Measurements from ENCODE around the gene SBK3.

The SBK3 gene

GRCh38 chr19:55581823-55582223 lies 36.5 kb upstream of the SBK3 start:
- H3K27ac ChIP-seq: no peak overlapping the region
- H3K9me3 ChIP-seq: peaks cover 0 to 12% (median 0%) of the 10 kb centered on the region in 3 donors
- intact Hi-C loops (cut with DNase I; ENCODE audit: low total_unique reads): no loop called here
- peaks cover 0 to 4% of the 10 kb centered on the region in 2 donors for H3K27me3 ChIP-seq
- no peak for TF ChIP-seq CTCF (IDR thresholded peaks at IDR 0.05)
- no peak overlapping the region for H3K4me3 ChIP-seq
- H3K4me1 ChIP-seq: peaks cover 0 to 29% (median 22%) of the 10 kb centered on the region in 4 donors
- H3K36me3 ChIP-seq: peaks cover 8 to 28% (median 21%) of the 10 kb centered on the region in 3 donors
- no peak for DNase-seq

- Histone ChIP-seq H3K9me3 (peaks cover 0 to 12% (median 0%) of the 10 kb centered on the region in 3 donors), H3K4me3 (peak overlapping the region; percentile 90 to 96), H3K27ac (peak overlapping the region; percentile 91 to 95), H3K36me3 (peaks cover 8 to 30% (median 21%) of the 10 kb centered on the region in 3 donors), H3K27me3 (peaks cover 0 to 4% of the 10 kb centered on the region in 2 donors), H3K4me1 (peaks cover 0 to 24% (median 19%) of the 10 kb centered on the region in 4 donors)
- intact Hi-C loops (cut with DNase I; ENCODE audit: low total_unique reads): no loop called here
- DNase-seq: no peak
- no peak for TF ChIP-seq CTCF (IDR thresholded peaks at IDR 0.05)
These were observed 35.9 kb upstream of the SBK3 start for GRCh38 chr19:55581145-55581822.

GRCh38 chr19:55580628-55581144 lies 35.3 kb upstream of the SBK3 start, which contains the start of gene ZNF579:
Gene ZNF579, minus strand, starts transcription at chr19:55580848. Its CDS starts 1,209 bp downstream, at chr19:55579639.
- intact Hi-C loops (cut with DNase I; ENCODE audit: low total_unique reads): no loop called here
- DNase-seq: peak; percentile 80 to 90

GRCh38 chr19:55579766-55580621 lies 34.7 kb upstream of the SBK3 start:
- no peak for DNase-seq
- no peaks in the 10 kb centered on the region for H3K27me3 ChIP-seq
- H3K9me3 ChIP-seq: peaks cover 0 to 12% (median 0%) of the 10 kb centered on the region in 3 donors
- H3K4me3 ChIP-seq: peak overlapping the region; percentile 90 to 96
- intact Hi-C loops (cut with DNase I; ENCODE audit: low total_unique reads): no loop called here
- H3K4me1 ChIP-seq: peaks cover 0 to 15% (median 12%) of the 10 kb centered on the region in 4 donors
- TF ChIP-seq CTCF (IDR thresholded peaks at IDR 0.05): no peak
- peak overlapping the region; percentile 91 to 95 for H3K27ac ChIP-seq
- peaks cover 8 to 30% (median 21%) of the 10 kb centered on the region in 3 donors for H3K36me3 ChIP-seq

More at GRCh38 chr19:55580628-55581144, 35.3 kb upstream of the SBK3 start, which contains the start of gene ZNF579:
- Histone ChIP-seq H3K4me1 (peaks cover 0 to 18% (median 13%) of the 10 kb centered on the region in 4 donors), H3K27ac (peak within 1 kb of the TSS; percentile 91 to 95), H3K9me3 (peaks cover 0 to 12% (median 0%) of the 10 kb centered on the region in 3 donors), H3K36me3 (peaks cover 8 to 30% (median 21%) of the 10 kb centered on the region in 3 donors), H3K27me3 (no peaks in the 10 kb centered on the region), H3K4me3 (peak within 1 kb of the TSS; percentile 90 to 96)
- no peak for TF ChIP-seq CTCF (IDR thresholded peaks at IDR 0.05)

All from tibial artery (tissue), 4 donors.